HepG2 (cell line): ENCODE results near the gene ADGRF1. TPM values are rescaled to one million over a fixed set of nuclear protein-coding genes. Genes with fewer than 3 reads are reported as not detected.
A peak's percentile ranks its signal among the peaks of the same experiment; 100 is the strongest.

Source experiments
- BCL6 ChIP-seq: IDR thresholded peaks from 2 replicates; pipeline ENCODE4 v1.6.1; 2016; ENCODE audit warnings: missing genetic modification reagents, missing compliant biosample characterization
- CEBPB ChIP-seq: IDR thresholded peaks from 2 replicates; pipeline ENCODE4 v1.6.1; 2011; ENCODE audit warnings: low read depth, low read length, improper control_type of control experiment, borderline replicate concordance
- DPF2 ChIP-seq: sonication (generic); formaldehyde crosslinking; IDR thresholded peaks from 2 replicates; pipeline ENCODE4 v1.4.0; 2020; ENCODE audit warnings: mild to moderate bottlenecking, low read depth, missing genetic modification reagents, borderline replicate concordance
- FOXK1 ChIP-seq: sonication (generic); formaldehyde crosslinking; IDR thresholded peaks from 2 replicates; pipeline ENCODE4 v1.4.0; 2020; ENCODE audit warnings: low read depth, missing genetic modification reagents, borderline replicate concordance
- FOXP1 ChIP-seq, 2 experiments: fragments of 450-650 bp in 1 of 2; IDR thresholded peaks; 2 replicates each; pipeline ENCODE4 v1.6.1; 2017 to 2018; ENCODE audit warnings: antibody characterized with exemption in 1 of 2
- GABPA ChIP-seq, 2 experiments: IDR thresholded peaks; 2 replicates each; pipeline ENCODE4 v1.6.1; 2011 to 2016; ENCODE audit warnings: low read depth in 2 of 2, low read length in 1 of 2, missing biosample characterization in 1 of 2, missing genetic modification characterization in 1 of 2
- GZF1 ChIP-seq: sonication (generic); formaldehyde crosslinking; IDR thresholded peaks from 2 replicates; pipeline ENCODE4 v1.5.1; 2020; ENCODE audit warnings: mild to moderate bottlenecking, missing genetic modification reagents
- HDAC2 ChIP-seq: sonication (generic); formaldehyde crosslinking; IDR thresholded peaks from 2 replicates; pipeline ENCODE4 v1.4.0; 2020; ENCODE audit warnings: missing genetic modification reagents
- MBD4 ChIP-seq: IDR thresholded peaks from 2 replicates; pipeline ENCODE4 v1.6.1; 2012; ENCODE audit warnings: low read length, inconsistent platforms, borderline replicate concordance
- MED8 ChIP-seq: sonication (generic); formaldehyde crosslinking; IDR thresholded peaks from 2 replicates; pipeline ENCODE4 v1.8.1; 2023; ENCODE audit warnings: mild to moderate bottlenecking, missing genetic modification reagents; ENCODE audit not compliant: insufficient replicate concordance
- MYNN ChIP-seq: sonication (generic); formaldehyde crosslinking; IDR thresholded peaks from 2 replicates; pipeline ENCODE4 v1.4.0; 2020; ENCODE audit warnings: mild to moderate bottlenecking, low read depth, missing genetic modification reagents
- NFIC ChIP-seq: IDR thresholded peaks from 2 replicates; pipeline ENCODE4 v1.6.1; 2012; ENCODE audit warnings: mild to moderate bottlenecking, low read length, inconsistent platforms
- NR2C2 ChIP-seq: sonication (generic); formaldehyde crosslinking; IDR thresholded peaks from 2 replicates; pipeline ENCODE4 v1.4.0; 2020; ENCODE audit warnings: missing genetic modification reagents, mild to moderate bottlenecking, moderate library complexity, borderline replicate concordance
- POGZ ChIP-seq: sonication (generic); formaldehyde crosslinking; IDR thresholded peaks from 2 replicates; pipeline ENCODE4 v1.4.0; 2020; ENCODE audit warnings: mild to moderate bottlenecking, missing genetic modification reagents
- SRSF4 ChIP-seq: fragments of 200-400 bp; formaldehyde crosslinking; IDR thresholded peaks from one replicate; pipeline ENCODE4 v1.6.1; 2018; ENCODE audit warnings: mild to moderate bottlenecking, low read depth, low read length, moderate library complexity; ENCODE audit not compliant: poor library complexity, severe bottlenecking
- ZBTB42 ChIP-seq: sonication (generic); formaldehyde crosslinking; IDR thresholded peaks from 2 replicates; pipeline ENCODE4 v1.5.0; 2020; ENCODE audit warnings: mild to moderate bottlenecking, missing genetic modification reagents
- ZMYM4 ChIP-seq: sonication (generic); formaldehyde crosslinking; IDR thresholded peaks from 2 replicates; pipeline ENCODE4 v1.8.1; 2023; ENCODE audit warnings: mild to moderate bottlenecking, missing genetic modification reagents
- ZNF317 ChIP-seq: sonication (generic); formaldehyde crosslinking; IDR thresholded peaks from 2 replicates; pipeline ENCODE4 v1.5.0; 2020; ENCODE audit warnings: mild to moderate bottlenecking, missing genetic modification reagents
- ZNF331 ChIP-seq: sonication (generic); formaldehyde crosslinking; IDR thresholded peaks from 2 replicates; pipeline ENCODE4 v1.4.0; 2020; ENCODE audit warnings: missing genetic modification reagents
- ZNF484 ChIP-seq: sonication (generic); formaldehyde crosslinking; IDR thresholded peaks from 2 replicates; pipeline ENCODE4 v1.5.1; 2020; ENCODE audit warnings: mild to moderate bottlenecking, low read depth, missing genetic modification reagents, borderline replicate concordance
- ZNF510 ChIP-seq: sonication (generic); formaldehyde crosslinking; IDR thresholded peaks from 2 replicates; pipeline ENCODE4 v1.4.0; 2020; ENCODE audit warnings: low read depth, mild to moderate bottlenecking, missing genetic modification reagents
- polyA plus RNA-seq, 8 experiments: library from polyadenylated mRNA; depleted of rRNA in 3 of 8; stranded (reverse) in 7 of 8; unstranded in 1 of 8; fragments of >200 nt; fragmentation: Illumina TruSeq in 4 of 8; extraction: Trizol in 4 of 8; gene quantifications; 2 replicates each; pipeline versions ENCODE4 v1.2.1 to v1.2.3, GENCODE V29; 2011 to 2016; ENCODE audit warnings: low read depth in 4 of 8, missing spikeins in 1 of 8, mixed read lengths in 1 of 8; ENCODE audit not compliant: insufficient read depth in 1 of 8
- total RNA-seq, 5 experiments: library from RNA; depleted of rRNA; stranded (reverse); fragments of >200 nt; fragmentation: Illumina TruSeq; extraction: Trizol; gene quantifications; 2 replicates each; pipeline ENCODE4 v1.2.3, GENCODE V29; 2016; ENCODE audit warnings: low read depth in 1 of 5
- TF ChIP-seq, protein P1 (sequence below): sonication (generic); formaldehyde crosslinking; IDR thresholded peaks from 2 replicates; pipeline ENCODE4 v1.8.1; 2023; ENCODE audit warnings: mild to moderate bottlenecking, missing genetic modification reagents
- TF ChIP-seq, protein P2 (sequence below): sonication (generic); formaldehyde crosslinking; IDR thresholded peaks from 2 replicates; pipeline ENCODE4 v1.4.0; 2020; ENCODE audit warnings: missing genetic modification reagents, borderline replicate concordance
- TF ChIP-seq, protein P3 (sequence below): sonication (generic); formaldehyde crosslinking; IDR thresholded peaks from 2 replicates; pipeline ENCODE4 v1.4.0; 2020; ENCODE audit warnings: missing genetic modification reagents, mild to moderate bottlenecking, borderline replicate concordance

Gene ADGRF1
- total and polyA plus RNA-seq, 2 of the 13 experiments (the other 11 are each of a cell fraction or from before 2014, with no cell fraction given) = not detected

GRCh38 chr6:47083586-47084047 lies 41.5 kb upstream of the ADGRF1 start (continued):
- TF ChIP-seq, protein P1, sequence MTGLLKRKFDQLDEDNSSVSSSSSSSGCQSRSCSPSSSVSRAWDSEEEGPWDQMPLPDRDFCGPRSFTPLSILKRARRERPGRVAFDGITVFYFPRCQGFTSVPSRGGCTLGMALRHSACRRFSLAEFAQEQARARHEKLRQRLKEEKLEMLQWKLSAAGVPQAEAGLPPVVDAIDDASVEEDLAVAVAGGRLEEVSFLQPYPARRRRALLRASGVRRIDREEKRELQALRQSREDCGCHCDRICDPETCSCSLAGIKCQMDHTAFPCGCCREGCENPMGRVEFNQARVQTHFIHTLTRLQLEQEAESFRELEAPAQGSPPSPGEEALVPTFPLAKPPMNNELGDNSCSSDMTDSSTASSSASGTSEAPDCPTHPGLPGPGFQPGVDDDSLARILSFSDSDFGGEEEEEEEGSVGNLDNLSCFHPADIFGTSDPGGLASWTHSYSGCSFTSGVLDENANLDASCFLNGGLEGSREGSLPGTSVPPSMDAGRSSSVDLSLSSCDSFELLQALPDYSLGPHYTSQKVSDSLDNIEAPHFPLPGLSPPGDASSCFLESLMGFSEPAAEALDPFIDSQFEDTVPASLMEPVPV (CRISPR knock-in tag) = no peak
- TF ChIP-seq GZF1 (CRISPR knock-in tag) = no peak
- no peak for TF ChIP-seq MYNN (CRISPR knock-in tag)
- TF ChIP-seq, protein P2, sequence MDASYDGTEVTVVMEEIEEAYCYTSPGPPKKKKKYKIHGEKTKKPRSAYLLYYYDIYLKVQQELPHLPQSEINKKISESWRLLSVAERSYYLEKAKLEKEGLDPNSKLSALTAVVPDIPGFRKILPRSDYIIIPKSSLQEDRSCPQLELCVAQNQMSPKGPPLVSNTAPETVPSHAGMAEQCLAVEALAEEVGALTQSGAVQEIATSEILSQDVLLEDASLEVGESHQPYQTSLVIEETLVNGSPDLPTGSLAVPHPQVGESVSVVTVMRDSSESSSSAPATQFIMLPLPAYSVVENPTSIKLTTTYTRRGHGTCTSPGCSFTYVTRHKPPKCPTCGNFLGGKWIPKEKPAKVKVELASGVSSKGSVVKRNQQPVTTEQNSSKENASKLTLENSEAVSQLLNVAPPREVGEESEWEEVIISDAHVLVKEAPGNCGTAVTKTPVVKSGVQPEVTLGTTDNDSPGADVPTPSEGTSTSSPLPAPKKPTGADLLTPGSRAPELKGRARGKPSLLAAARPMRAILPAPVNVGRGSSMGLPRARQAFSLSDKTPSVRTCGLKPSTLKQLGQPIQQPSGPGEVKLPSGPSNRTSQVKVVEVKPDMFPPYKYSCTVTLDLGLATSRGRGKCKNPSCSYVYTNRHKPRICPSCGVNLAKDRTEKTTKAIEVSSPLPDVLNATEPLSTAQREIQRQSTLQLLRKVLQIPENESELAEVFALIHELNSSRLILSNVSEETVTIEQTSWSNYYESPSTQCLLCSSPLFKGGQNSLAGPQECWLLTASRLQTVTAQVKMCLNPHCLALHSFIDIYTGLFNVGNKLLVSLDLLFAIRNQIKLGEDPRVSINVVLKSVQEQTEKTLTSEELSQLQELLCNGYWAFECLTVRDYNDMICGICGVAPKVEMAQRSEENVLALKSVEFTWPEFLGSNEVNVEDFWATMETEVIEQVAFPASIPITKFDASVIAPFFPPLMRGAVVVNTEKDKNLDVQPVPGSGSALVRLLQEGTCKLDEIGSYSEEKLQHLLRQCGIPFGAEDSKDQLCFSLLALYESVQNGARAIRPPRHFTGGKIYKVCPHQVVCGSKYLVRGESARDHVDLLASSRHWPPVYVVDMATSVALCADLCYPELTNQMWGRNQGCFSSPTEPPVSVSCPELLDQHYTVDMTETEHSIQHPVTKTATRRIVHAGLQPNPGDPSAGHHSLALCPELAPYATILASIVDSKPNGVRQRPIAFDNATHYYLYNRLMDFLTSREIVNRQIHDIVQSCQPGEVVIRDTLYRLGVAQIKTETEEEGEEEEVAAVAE (CRISPR knock-in tag) = no peak
- TF ChIP-seq MED8 (CRISPR knock-in tag) = peak; percentile 55
- peak; percentile 57 for TF ChIP-seq POGZ (CRISPR knock-in tag)
- TF ChIP-seq GABPA (IDR thresholded peaks at IDR 0.05; ENCODE audit: low read depth, low read length) = no peak
- TF ChIP-seq GABPA (CRISPR knock-in tag; IDR thresholded peaks at IDR 0.05; ENCODE audit: low read depth) = peak; percentile 27; the same call in 1 of the 2 replicates
- TF ChIP-seq NR2C2 (CRISPR knock-in tag) = peak; percentile 36; the same call in 1 of the 2 replicates
- TF ChIP-seq DPF2 (CRISPR knock-in tag) = 0 out of 2 replicates have a peak, but pooled peaks have one; percentile 18
- TF ChIP-seq ZNF510 = no peak
- TF ChIP-seq BCL6 = peak; percentile 30; the same call in 1 of the 2 replicates
- peak; percentile 27; the same call in 1 of the 2 replicates for TF ChIP-seq CEBPB
- TF ChIP-seq ZNF331 (CRISPR knock-in tag) = peak; percentile 68
- TF ChIP-seq FOXK1 (CRISPR knock-in tag) = peak; percentile 38; the same call in 1 of the 2 replicates
- TF ChIP-seq FOXP1 (IDR thresholded peaks at IDR 0.05) = no peak
- peak; percentile 47; the same call in 1 of the 2 replicates for TF ChIP-seq FOXP1 (CRISPR knock-in tag; IDR thresholded peaks at IDR 0.05)
- TF ChIP-seq MBD4 = no peak
- TF ChIP-seq ZNF317 (CRISPR knock-in tag) = peak; percentile 70
- TF ChIP-seq, protein P3, sequence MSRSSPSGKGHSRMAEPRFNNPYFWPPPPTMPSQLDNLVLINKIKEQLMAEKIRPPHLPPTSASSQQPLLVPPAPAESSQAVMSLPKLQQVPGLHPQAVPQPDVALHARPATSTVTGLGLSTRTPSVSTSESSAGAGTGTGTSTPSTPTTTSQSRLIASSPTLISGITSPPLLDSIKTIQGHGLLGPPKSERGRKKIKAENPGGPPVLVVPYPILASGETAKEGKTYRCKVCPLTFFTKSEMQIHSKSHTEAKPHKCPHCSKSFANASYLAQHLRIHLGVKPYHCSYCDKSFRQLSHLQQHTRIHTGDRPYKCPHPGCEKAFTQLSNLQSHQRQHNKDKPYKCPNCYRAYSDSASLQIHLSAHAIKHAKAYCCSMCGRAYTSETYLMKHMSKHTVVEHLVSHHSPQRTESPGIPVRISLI = peak; percentile 57; the same call in 1 of the 2 replicates
- no peak for TF ChIP-seq ZBTB42 (CRISPR knock-in tag)
- peak; percentile 95; the same call in 1 of the 2 replicates for TF ChIP-seq ZNF484 (CRISPR knock-in tag)
- TF ChIP-seq ZMYM4 (CRISPR knock-in tag) = peak; percentile 67
- TF ChIP-seq HDAC2 = peak; percentile 71
- TF ChIP-seq NFIC = 0 out of 2 replicates have a peak, but pooled peaks have one; percentile 31
- no peak for TF ChIP-seq SRSF4
